Activated CD4-positive, alpha-beta T cell treated with anti-CD3 and anti-CD28 coated beads, Interleukin-2, amount 10 ng/mL, durations not matched to agents 7 days and 5 days (primary cell): ENCODE results near the gene MCOLN3. TPM values are rescaled to one million over a fixed set of nuclear protein-coding genes. Genes with fewer than 3 reads are reported as not detected.

ENCODE experiments used
- CTCF ChIA-PET: fragments of 350-600 bp; sonication (Branson Sonifier 250); formaldehyde crosslinking; loops from one replicate; lab custom pipeline; 2021; ENCODE audit warnings: antibody characterized with exemption; lab: Charles Lee
- POLR2A ChIA-PET: fragments of 350-600 bp; sonication (Branson Sonifier 250); formaldehyde crosslinking; loops from one replicate; lab custom pipeline; 2021; ENCODE audit warnings: antibody characterized with exemption; lab: Charles Lee
- DNase-seq: peaks from one replicate; pipeline ENCODE4 v3.0.0-alpha.2; 2020
- H3K27ac Mint-ChIP-seq: one replicate; pipeline ENCODE4 v1.8.0; 2021; ENCODE audit warnings: mild to moderate bottlenecking, moderate library complexity, mixed read lengths
- H3K27me3 Mint-ChIP-seq: one replicate; pipeline ENCODE4 v1.8.0; 2021; ENCODE audit warnings: mixed read lengths
- H3K36me3 Mint-ChIP-seq: one replicate; pipeline ENCODE4 v1.8.0; 2021; ENCODE audit warnings: low read depth, mixed read lengths
- H3K4me1 Mint-ChIP-seq: one replicate; pipeline ENCODE4 v1.8.0; 2021; ENCODE audit warnings: mixed read lengths
- H3K4me3 Mint-ChIP-seq: one replicate; pipeline ENCODE4 v1.8.0; 2021; ENCODE audit warnings: mild to moderate bottlenecking, moderate library complexity, mixed read lengths
- H3K9me3 Mint-ChIP-seq: one replicate; pipeline ENCODE4 v1.8.0; 2021; ENCODE audit warnings: mixed read lengths
- total RNA-seq, 2 experiments: library from RNA; stranded (reverse); gene quantifications; one replicate each; pipeline ENCODE4 v1.2.3, GENCODE V29; 2021

MCOLN3 gene, protein sequence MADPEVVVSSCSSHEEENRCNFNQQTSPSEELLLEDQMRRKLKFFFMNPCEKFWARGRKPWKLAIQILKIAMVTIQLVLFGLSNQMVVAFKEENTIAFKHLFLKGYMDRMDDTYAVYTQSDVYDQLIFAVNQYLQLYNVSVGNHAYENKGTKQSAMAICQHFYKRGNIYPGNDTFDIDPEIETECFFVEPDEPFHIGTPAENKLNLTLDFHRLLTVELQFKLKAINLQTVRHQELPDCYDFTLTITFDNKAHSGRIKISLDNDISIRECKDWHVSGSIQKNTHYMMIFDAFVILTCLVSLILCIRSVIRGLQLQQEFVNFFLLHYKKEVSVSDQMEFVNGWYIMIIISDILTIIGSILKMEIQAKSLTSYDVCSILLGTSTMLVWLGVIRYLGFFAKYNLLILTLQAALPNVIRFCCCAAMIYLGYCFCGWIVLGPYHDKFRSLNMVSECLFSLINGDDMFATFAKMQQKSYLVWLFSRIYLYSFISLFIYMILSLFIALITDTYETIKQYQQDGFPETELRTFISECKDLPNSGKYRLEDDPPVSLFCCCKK
- 1 to 10 TPM; 3.1 to 3.5 TPM for total RNA-seq

DNA sequence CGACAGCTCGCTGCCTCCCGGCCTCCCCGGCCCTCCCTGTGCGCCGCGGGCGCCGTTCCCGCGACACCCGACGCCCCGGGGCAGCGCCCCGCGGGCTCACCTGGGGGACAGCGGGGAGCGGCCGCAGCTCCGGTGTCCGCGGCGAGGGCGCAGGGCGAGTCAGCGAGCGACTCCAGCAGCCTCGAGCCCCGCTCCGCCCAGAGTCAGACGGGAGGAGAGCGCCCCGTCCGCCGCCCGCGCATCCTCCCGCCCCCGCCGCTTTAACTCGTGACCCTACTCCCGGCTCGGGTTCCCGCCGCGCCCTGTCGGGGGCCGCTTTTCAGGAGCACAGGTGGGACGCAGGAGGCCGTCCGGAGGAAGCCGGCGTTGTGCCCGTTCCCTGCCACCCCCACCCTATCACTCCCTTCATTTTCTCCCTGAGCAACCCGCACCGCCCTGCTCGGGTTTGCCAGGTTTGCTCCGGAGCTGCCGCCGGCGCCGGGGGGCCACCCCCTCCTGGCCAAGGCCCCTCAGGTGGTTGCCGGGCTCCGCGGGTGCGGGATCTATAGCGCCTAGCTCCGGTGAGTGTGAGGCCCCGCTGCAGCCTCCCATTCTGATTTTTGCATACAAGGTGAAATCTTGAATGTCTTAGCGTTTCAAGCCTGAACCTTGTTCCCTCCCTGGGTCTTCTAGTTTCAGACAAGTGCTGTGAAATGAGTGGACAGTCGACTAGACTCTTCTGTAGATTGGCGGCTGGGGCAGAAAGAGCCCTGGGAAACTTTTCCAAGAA, at the start of gene MCOLN3:
Gene MCOLN3 (minus strand): TSS at position 205 of the 769 bp plus-strand sequence. CDS start 3,140 bp downstream, outside the sequence.
- Mint-ChIP-seq H3K4me1 (peaks cover 35% of the 10 kb centered on the region), H3K9me3 (no peaks in the 10 kb centered on the region), H3K4me3 (peak within 1 kb of the TSS; percentile 74), H3K27me3 (peaks cover 49% of the 10 kb centered on the region), H3K27ac (peak within 1 kb of the TSS; percentile 5), H3K36me3 (peaks cover 13% of the 10 kb centered on the region)
- CTCF ChIA-PET: interaction anchor here (1.8 to 1.9 kb wide), 2 partner anchors 12 to 104 kb away, joined by 4 read pairs; no protein-coding TSS in a partner anchor
- POLR2A ChIA-PET: no interaction called here
- peak; percentile 42 for DNase-seq

DNA sequence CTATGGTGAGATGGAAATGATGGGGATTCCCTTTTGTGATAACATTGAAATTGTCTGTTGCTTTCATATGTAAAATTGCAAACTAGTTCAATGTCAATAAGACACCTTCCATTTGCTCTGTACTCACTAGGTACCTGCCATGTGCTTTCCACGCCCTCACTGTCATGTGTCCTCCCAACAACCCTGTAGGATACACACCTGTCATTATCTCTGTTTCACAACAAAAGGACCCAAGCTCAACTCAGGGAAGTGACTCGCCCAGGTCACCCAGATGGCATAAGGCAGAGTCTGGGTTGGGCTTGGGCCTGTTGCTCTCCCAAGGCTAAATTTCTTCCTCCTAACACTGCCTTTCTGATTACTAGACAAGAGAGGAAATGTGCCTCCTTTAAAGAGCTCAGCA, 45.3 kb upstream of the MCOLN3 start:
- CTCF ChIA-PET: interaction anchor here (0.7 kb wide), 1 partner anchor 502 kb away, joined by 3 read pairs; no protein-coding TSS in a partner anchor
- Mint-ChIP-seq H3K9me3 (no peaks in the 10 kb centered on the region), H3K4me1 (peaks cover 16% of the 10 kb centered on the region), H3K4me3 (no peak overlapping the region), H3K27me3 (peaks cover 24% of the 10 kb centered on the region), H3K36me3 (peaks cover 2% of the 10 kb centered on the region), H3K27ac (no peak overlapping the region)
- POLR2A ChIA-PET: no interaction called here
- no peak for DNase-seq

DNA sequence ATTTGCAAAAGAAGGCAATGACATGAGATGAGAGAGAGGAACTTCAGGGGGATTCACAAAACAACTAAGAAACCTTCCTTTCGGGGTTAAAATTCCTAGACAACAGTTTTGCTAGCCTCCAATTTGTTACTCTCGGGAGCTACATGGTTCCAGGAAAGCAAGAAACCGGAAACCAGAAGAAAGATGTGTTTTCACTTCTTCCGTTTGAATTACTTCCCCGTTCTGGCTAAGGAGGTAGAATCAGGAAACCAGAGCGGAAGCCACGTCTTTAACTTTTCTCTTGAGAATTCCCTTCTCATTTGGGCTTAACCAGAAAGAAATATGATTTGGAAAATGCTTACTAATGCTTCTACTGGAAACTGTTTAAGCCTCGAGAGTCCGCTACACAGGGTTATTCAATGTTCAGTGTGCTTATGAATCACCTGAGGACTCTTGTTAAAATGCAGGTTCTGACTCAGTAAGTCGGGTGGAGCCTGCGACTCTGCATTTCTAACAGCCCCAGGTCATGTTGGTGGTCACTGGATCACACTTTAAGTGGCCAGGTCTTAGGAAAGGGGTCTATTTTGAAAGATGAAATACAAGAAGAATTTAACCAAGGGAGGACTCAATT, 43.5 kb upstream of the MCOLN3 start:
- no peak overlapping the region for H3K27ac Mint-ChIP-seq

DNA sequence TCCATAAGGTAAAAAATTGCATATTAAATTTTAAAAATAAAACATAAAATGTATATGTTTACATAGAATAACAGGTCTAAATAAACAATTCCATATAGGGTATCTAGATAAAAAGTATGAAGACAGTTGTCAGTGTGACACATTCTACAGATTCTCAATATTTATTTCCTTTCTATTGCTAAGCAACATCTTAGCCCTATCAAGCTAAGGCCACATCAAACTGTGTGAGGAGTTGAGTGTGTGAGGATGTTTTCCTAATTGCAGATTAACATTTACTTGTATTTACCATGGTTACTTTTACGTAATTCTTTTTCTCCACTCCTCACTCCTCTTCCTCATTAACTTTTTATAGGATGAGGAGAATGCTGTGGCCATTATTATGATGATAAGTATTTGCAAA, 41.9 kb upstream of the MCOLN3 start:
- Mint-ChIP-seq H3K4me1 (peaks cover 16% of the 10 kb centered on the region), H3K27ac (no peak overlapping the region), H3K9me3 (no peaks in the 10 kb centered on the region), H3K27me3 (peaks cover 18% of the 10 kb centered on the region), H3K36me3 (peaks cover 2% of the 10 kb centered on the region), H3K4me3 (no peak overlapping the region)
- ChIA-PET CTCF (no interaction called here), POLR2A (no interaction called here)
- DNase-seq: no peak

More for the DNA sequence above, 43.5 kb upstream of the MCOLN3 start:
- peaks cover 20% of the 10 kb centered on the region for H3K27me3 Mint-ChIP-seq
- H3K36me3 Mint-ChIP-seq: peaks cover 2% of the 10 kb centered on the region
- H3K9me3 Mint-ChIP-seq: no peaks in the 10 kb centered on the region
- CTCF ChIA-PET: interaction anchor here (0.6 kb wide), 1 partner anchor 566 kb away, joined by 3 read pairs; no protein-coding TSS in a partner anchor
- H3K4me1 Mint-ChIP-seq: peaks cover 16% of the 10 kb centered on the region
- DNase-seq: no peak
- POLR2A ChIA-PET: no interaction called here
- peak overlapping the region; percentile 30 for H3K4me3 Mint-ChIP-seq

DNA sequence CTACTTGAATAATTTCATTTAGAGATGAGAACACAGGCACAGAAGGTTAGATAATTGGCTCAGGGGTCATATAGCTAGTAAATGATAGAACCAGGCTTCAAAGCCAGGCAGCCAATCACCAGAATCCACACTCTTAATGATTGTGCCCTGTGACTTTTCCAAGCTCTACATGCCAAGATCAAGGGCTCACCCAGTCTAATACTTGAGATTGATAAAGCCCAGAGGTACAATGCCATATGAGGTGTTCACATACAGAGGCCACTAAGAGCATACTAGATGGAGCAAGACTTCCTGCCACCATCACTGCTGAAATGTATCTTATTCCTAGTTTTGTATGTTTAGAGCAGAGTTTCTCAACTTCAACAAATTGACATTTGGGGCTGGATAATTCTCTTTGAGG, 40.9 kb upstream of the MCOLN3 start:
- no peak for DNase-seq
- POLR2A ChIA-PET: no interaction called here
- peaks cover 16% of the 10 kb centered on the region for H3K4me1 Mint-ChIP-seq
- H3K27me3 Mint-ChIP-seq: peaks cover 17% of the 10 kb centered on the region
- H3K9me3 Mint-ChIP-seq: no peaks in the 10 kb centered on the region
- H3K27ac Mint-ChIP-seq: no peak overlapping the region
- no peak overlapping the region for H3K4me3 Mint-ChIP-seq
- H3K36me3 Mint-ChIP-seq: peaks cover 2% of the 10 kb centered on the region
- CTCF ChIA-PET: no interaction called here

DNA sequence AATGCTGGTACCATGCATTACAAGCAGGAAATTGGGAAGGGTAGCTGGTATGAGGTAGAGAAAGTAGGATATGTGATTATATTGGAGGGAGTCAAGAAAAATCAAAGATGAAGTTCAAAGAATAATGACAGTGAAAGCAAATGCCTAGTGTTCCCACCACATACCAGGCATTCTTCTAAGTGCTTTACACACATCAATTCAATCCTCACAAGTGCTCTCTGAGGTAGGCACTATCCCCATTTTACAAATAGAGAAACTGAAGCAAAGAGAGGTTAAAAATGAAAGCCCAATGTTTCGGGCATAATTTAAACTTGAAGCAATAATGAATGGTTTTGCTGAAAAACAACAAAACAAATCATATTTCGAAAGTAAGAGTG, 40.1 kb upstream of the MCOLN3 start:
- Mint-ChIP-seq H3K27me3 (peaks cover 17% of the 10 kb centered on the region), H3K4me3 (no peak overlapping the region), H3K9me3 (no peaks in the 10 kb centered on the region), H3K27ac (no peak overlapping the region), H3K4me1 (peaks cover 16% of the 10 kb centered on the region), H3K36me3 (peaks cover 2% of the 10 kb centered on the region)
- DNase-seq: no peak
- ChIA-PET POLR2A (no interaction called here), CTCF (no interaction called here)

DNA sequence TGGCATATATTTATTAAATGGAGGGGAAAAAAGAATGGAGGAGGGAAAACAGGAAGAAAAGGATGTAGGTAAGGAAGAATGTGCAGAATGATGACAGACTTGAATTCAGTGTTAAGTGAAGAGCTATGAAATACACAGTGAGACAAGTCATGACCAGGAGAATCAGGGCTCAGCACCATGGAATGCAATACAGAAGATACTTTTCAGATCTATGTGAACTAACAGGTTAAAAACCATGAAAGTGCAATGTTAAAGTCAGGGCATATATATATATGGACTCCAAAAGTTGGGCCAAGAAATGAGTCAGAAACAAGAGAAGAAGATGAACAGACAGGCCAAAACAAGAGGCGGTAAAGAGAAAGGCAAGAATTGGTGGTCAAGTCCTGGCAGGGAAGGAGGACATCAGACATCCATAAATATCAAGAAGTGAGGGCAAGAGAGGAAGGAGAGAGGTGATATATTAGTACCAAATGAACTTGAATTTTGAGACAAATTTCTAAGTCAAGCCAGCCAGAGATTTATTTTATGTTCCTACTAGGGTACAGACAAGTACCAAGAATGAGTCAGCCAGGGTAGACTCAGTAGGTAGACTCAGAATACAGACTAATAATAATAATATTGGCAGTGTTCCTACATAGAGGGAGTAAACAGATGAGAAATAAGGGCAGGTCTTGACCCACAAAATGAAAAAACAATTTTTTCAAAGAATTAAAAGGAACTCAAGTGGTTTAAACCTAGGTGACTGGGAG, 39.5 kb upstream of the MCOLN3 start:
- ChIA-PET POLR2A (no interaction called here), CTCF (interaction anchor here (1.4 kb wide), 1 partner anchor 25 kb away, joined by 4 read pairs; no protein-coding TSS in a partner anchor)
- Mint-ChIP-seq H3K27me3 (peaks cover 17% of the 10 kb centered on the region), H3K27ac (no peak overlapping the region), H3K36me3 (peaks cover 2% of the 10 kb centered on the region), H3K4me3 (no peak overlapping the region), H3K9me3 (no peaks in the 10 kb centered on the region), H3K4me1 (peaks cover 14% of the 10 kb centered on the region)
- no peak for DNase-seq

DNA sequence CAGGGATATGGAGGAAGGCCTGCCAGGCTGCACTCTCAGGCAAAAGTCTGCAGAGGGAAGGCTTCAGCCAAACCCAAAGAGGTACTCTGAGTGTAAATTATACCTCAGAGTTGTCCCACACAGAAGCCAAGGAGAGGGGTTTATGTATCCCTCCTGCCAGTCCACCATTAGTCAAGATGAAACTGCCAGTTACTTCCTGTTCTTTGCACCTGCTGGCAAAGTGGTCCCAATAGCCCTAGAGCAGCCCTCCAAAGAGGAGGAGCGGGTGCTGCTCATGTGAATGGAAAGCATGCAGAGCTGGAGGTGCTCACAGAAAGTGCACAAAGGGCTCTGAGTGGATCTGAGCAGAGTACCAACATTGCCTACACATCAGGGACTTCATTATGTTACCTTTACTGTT, 37.1 kb upstream of the MCOLN3 start:
- ChIA-PET POLR2A (no interaction called here), CTCF (no interaction called here)
- Mint-ChIP-seq H3K27ac (no peak overlapping the region), H3K36me3 (no peaks in the 10 kb centered on the region), H3K4me3 (no peak overlapping the region), H3K27me3 (peaks cover 25% of the 10 kb centered on the region), H3K4me1 (no peaks in the 10 kb centered on the region), H3K9me3 (no peaks in the 10 kb centered on the region)
- no peak for DNase-seq

DNA sequence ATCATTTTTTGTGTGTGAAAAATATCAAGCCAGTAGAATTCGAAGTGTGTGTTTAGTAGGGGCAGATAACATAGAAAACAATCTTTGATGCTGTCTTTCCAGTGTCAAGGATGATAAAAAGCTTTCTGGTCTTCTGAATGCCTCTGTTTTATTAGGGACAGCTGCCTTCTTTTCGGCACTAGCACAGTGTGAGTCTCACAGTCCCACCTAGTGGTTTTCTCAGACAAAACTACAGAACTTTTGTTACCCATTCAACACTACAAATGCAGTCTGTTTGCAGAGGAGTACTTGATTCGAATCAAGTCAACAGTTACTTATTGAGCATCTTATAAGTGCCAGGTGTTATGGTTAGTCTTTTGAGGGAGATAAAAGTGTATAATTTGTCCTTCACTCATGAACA, 30.6 kb upstream of the MCOLN3 start:
- Mint-ChIP-seq H3K36me3 (peaks cover 3% of the 10 kb centered on the region), H3K27ac (no peak overlapping the region), H3K4me3 (no peak overlapping the region), H3K4me1 (peaks cover 7% of the 10 kb centered on the region), H3K27me3 (peaks cover 20% of the 10 kb centered on the region), H3K9me3 (peaks cover 7% of the 10 kb centered on the region)
- no peak for DNase-seq
- POLR2A ChIA-PET: no interaction called here
- CTCF ChIA-PET: no interaction called here

DNA sequence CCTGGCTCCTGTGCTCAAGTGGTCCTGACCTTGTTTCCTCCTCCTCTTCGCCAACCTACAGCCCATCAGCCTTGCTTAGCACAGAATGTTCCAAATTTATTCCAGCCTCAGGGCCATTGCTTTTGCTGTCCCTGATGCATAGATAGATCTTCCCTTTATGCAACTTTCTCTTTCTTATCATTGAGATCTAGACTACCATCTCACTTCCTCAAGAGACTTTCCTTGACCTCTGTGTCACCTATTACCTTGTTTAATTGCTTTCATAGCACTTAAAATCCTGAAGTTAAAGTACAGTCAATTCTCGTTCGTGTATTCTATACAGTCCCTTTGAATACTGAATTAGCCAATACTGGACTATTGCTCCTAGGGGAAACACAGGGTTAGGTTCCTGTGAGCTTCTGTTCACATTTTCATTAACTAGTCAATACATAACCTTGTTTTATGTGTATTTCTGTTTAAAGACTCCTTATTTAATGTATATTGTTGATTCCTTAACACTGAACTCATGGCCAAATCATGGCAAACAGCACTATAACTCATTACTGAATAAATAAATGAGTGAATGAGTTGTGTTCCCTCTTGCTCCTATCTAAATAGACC, 26.2 kb upstream of the MCOLN3 start:
- Mint-ChIP-seq H3K4me3 (no peak overlapping the region), H3K36me3 (peaks cover 3% of the 10 kb centered on the region)
- POLR2A ChIA-PET: no interaction called here

DNA sequence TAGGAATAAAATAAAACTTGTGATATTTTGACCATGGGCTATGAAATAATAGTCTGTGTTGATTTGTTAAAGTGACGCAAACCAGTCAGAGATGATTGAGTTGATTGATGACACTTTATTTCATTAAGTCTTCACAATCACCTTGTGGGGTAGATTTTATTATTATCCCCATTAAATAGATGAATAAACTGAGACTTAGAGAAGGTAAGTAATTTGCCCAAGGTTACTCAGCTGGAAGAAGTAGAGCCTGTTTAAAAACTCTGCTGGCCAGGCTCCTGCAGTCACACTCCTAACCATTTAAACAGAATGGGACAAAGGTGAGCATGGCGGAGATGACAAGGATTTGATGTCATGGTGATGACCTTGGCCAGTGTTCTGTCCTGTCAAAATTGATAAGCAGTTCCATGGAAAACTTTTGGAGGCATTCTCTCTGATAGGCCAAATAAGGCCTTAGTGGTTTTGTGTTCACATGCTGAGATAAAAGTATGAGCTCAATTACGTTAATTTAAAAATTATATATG, 22.7 kb upstream of the MCOLN3 start:
- Mint-ChIP-seq H3K27ac (no peak overlapping the region), H3K27me3 (peaks cover 7% of the 10 kb centered on the region), H3K4me1 (peaks cover 11% of the 10 kb centered on the region), H3K4me3 (no peak overlapping the region), H3K36me3 (peaks cover 3% of the 10 kb centered on the region), H3K9me3 (no peaks in the 10 kb centered on the region)
- ChIA-PET POLR2A (no interaction called here), CTCF (no interaction called here)
- no peak for DNase-seq

More for the DNA sequence above, 26.2 kb upstream of the MCOLN3 start:
- no peak overlapping the region for H3K27ac Mint-ChIP-seq
- peaks cover 7% of the 10 kb centered on the region for H3K9me3 Mint-ChIP-seq
- DNase-seq: no peak
- H3K4me1 Mint-ChIP-seq: peaks cover 11% of the 10 kb centered on the region
- H3K27me3 Mint-ChIP-seq: peaks cover 8% of the 10 kb centered on the region
- CTCF ChIA-PET: no interaction called here
